Activated naive CD4-positive, alpha-beta T cell treated with anti-CD3 and anti-CD28 coated beads for 36 hours (primary cell): Measurements from ENCODE around the gene RNF175. TPM values are rescaled to one million over a fixed set of nuclear protein-coding genes. Genes with fewer than 3 reads are reported as not detected.

Experiments used
- CTCF ChIA-PET: fragments of 350-600 bp; sonication (Branson Sonifier 250); formaldehyde crosslinking; loops from one replicate; lab custom pipeline; 2021; ENCODE audit warnings: antibody characterized with exemption; lab: Charles Lee
- DNase-seq: peaks from one replicate; pipeline ENCODE4 v3.0.0-alpha.2; 2020
- H3K27ac Mint-ChIP-seq: one replicate; pipeline ENCODE4 v1.8.0; 2021; ENCODE audit warnings: mild to moderate bottlenecking, mixed read lengths
- H3K27me3 Mint-ChIP-seq: one replicate; pipeline ENCODE4 v1.8.0; 2021; ENCODE audit warnings: low read depth, mixed read lengths
- H3K36me3 Mint-ChIP-seq: one replicate; pipeline ENCODE4 v1.8.0; 2021; ENCODE audit warnings: low read depth, mixed read lengths
- H3K4me1 Mint-ChIP-seq: one replicate; pipeline ENCODE4 v1.8.0; 2021; ENCODE audit warnings: low read depth, mixed read lengths
- H3K4me3 Mint-ChIP-seq: one replicate; pipeline ENCODE4 v1.8.0; 2021; ENCODE audit warnings: mild to moderate bottlenecking, moderate library complexity, mixed read lengths
- H3K9me3 Mint-ChIP-seq: one replicate; pipeline ENCODE4 v1.8.0; 2021; ENCODE audit warnings: mixed read lengths
- intact Hi-C: fragments of 100-400 bp; cut with micrococcal nuclease; formaldehyde crosslinking; loops from one replicate; pipeline ENCODE4 v1.15.1; 2023
- total RNA-seq, 2 experiments: library from RNA; stranded (reverse); gene quantifications; one replicate each; pipeline ENCODE4 v1.2.3, GENCODE V29; 2021

The RNF175 gene
- total RNA-seq, 2 experiments from 2014 or later, result 1.4 to 1.5 TPM

DNA sequence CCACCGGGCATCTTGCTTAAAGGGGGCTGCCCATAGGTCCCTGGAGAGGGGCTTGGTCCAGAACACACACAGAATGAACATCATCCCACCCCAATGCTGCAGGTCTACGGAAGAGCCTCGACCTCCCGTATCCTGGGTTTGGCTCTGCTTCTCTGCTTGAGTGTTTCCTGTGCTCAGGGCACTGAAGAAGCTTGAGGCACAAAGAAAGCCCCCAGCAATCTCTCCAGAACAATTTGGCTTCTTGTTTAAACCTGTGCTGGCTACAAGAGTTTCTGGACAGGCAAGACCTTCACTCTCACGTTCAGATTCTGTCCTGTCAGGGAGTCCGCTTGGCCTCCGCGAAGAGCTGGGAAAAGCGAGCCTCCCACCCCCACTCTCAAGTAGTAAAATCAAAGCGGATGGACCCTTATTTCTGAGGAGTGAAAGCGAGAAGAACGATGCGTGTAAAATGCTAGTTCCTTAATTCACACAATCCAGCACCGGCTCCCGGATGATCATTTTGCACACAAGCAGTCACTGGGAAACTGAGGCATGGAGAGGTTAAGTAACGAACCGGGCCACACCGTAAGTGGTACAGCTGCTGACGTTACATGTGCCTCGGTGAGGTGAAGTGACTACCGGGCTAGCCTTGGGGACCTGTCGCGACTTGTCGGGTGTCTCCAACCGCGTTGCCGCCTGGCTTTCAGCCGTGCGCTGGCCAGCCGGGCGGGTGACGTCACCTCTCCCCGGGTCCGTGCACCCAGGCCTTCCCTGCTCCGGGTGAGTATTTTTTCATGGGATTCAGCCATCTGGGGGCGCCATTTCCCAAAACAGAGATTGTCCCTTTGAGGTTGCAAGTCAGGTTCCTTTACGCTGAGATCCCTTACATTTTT, 32.2 kb upstream of the RNF175 start:
- Mint-ChIP-seq H3K27ac (no peak overlapping the region), H3K9me3 (no peaks in the 10 kb centered on the region), H3K4me3 (peak overlapping the region; percentile 67), H3K4me1 (peaks cover 44% of the 10 kb centered on the region), H3K27me3 (peaks cover 79% of the 10 kb centered on the region), H3K36me3 (no peaks in the 10 kb centered on the region)
- peak; percentile 85 for DNase-seq
- intact Hi-C loops, result loop anchor here (1.0 to 5.0 kb wide), 6 partner anchors 17 to 540 kb away; no protein-coding TSS in a partner anchor
- CTCF ChIA-PET, result interaction anchor here (0.8 to 2.0 kb wide), 4 partner anchors 11 to 258 kb away, joined by 3 to 7 read pairs (median 4); no protein-coding TSS in a partner anchor

DNA sequence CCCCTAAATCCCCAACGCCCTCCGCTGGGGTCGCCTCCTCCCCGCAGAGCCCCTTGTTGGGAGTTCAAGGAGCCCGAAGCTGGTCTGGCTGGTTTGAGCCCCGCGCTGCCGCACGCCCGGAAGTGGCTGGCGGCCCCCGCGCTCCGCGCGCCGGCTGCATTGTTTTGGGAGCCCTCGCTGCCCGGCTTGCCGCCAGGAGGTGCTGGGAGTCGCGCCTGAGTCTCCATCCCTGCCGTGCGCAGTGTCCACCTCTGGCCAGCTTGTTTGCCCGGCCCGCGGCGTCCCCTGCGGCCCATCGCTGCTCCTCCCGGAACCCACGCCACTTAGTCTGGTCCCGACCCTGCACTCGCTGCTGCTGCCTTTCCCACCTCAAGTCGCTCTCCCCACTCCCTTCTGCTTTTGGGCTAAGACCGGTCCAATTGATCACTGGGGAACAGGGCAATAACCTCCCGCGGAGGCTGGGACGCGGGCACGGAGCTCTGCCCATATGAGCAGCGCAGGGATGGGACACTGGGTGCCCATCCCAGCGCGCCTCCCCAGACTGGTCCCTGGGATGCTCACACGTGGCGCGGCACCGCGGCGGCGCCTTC, 31.2 kb upstream of the RNF175 start:
- H3K9me3 Mint-ChIP-seq, result no peaks in the 10 kb centered on the region
- CTCF ChIA-PET, result interaction anchor here (0.6 to 1.7 kb wide), 4 partner anchors 41 to 287 kb away, joined by 3 to 6 read pairs (median 4); no protein-coding TSS in a partner anchor
- H3K4me3 Mint-ChIP-seq, result peak overlapping the region; percentile 67
- DNase-seq, result peak; percentile 50
- intact Hi-C loops, result loop anchor here (5.0 kb wide), 3 partner anchors 126 to 541 kb away; no protein-coding TSS in a partner anchor
- peaks cover 44% of the 10 kb centered on the region for H3K4me1 Mint-ChIP-seq
- no peaks in the 10 kb centered on the region for H3K36me3 Mint-ChIP-seq
- H3K27ac Mint-ChIP-seq, result no peak overlapping the region
- H3K27me3 Mint-ChIP-seq, result peaks cover 80% of the 10 kb centered on the region

DNA sequence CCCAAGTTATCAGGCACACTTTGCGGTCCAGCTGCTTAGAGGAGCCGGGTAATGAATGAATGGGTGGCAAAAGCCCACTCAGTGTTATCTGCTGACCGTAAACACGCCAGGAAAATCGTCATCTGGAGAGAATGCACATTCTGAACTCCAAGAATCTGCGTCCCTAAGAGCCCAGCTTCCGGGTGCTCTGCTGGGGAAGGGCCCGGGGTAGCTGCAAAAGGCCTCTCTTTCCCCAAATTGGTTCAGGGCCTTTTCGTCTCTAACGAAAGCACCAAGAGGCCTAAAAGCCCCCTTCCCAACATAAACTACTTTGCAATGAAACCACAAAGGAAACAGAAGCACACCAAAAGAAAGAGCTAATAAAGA, 30.7 kb upstream of the RNF175 start:
- intact Hi-C loops, result loop anchor here (5.0 kb wide), 3 partner anchors 127 to 542 kb away; no protein-coding TSS in a partner anchor
- DNase-seq, result no peak
- peak overlapping the region; percentile 21 for H3K4me3 Mint-ChIP-seq
- CTCF ChIA-PET, result interaction anchor here (0.9 to 1.7 kb wide), 3 partner anchors 40 to 259 kb away, joined by 4 to 6 read pairs (median 4); no protein-coding TSS in a partner anchor
- H3K27me3 Mint-ChIP-seq, result peaks cover 82% of the 10 kb centered on the region
- H3K4me1 Mint-ChIP-seq, result peaks cover 44% of the 10 kb centered on the region
- H3K36me3 Mint-ChIP-seq, result no peaks in the 10 kb centered on the region
- no peaks in the 10 kb centered on the region for H3K9me3 Mint-ChIP-seq
- H3K27ac Mint-ChIP-seq, result no peak overlapping the region

DNA sequence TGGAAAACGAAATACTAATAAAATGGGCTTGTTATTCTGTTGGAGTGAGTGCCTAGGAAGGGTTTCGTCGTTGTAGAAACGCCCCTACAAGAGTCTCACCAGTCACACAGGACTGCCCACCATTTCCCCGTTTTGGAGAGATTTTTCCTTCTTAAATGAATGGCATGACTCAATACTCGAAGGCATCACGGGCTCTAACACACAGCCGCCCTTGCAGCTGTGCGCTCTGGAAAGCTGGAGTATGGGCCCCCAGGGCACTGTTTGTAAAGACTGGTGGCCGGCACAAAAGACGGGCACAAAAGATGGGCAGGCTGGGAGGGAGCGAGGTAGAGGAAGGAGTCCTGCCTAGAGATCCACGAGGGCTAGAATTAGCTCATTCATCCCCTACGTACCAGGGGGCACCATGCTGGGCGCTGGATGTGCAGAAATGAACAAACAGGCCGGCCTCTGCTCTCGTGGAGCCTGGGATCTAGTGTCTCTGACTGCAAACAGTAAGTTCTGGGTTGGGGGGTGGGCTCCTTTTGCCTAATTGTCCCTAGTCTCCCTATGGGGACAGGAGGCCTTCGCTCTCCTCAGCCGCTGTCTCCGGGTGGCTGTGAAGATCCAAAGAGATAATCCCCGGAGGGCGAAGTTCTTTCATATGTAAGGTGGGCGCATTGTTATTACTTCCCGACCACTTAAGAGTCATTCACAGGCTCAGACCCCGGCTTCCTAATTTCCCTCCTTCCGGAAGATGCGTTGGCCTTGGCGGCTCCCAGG, 30.1 kb upstream of the RNF175 start:
- no peak for DNase-seq
- Mint-ChIP-seq H3K27ac (no peak overlapping the region), H3K4me3 (peak overlapping the region; percentile 41), H3K9me3 (no peaks in the 10 kb centered on the region), H3K27me3 (peaks cover 78% of the 10 kb centered on the region), H3K36me3 (no peaks in the 10 kb centered on the region), H3K4me1 (peaks cover 44% of the 10 kb centered on the region)
- CTCF ChIA-PET, result interaction anchor here (0.9 to 1.7 kb wide), 2 partner anchors 40 to 260 kb away, joined by 4 to 6 read pairs; no protein-coding TSS in a partner anchor
- intact Hi-C loops, result loop anchor here (5.0 kb wide), 6 partner anchors 127 to 827 kb away; no protein-coding TSS in a partner anchor

DNA sequence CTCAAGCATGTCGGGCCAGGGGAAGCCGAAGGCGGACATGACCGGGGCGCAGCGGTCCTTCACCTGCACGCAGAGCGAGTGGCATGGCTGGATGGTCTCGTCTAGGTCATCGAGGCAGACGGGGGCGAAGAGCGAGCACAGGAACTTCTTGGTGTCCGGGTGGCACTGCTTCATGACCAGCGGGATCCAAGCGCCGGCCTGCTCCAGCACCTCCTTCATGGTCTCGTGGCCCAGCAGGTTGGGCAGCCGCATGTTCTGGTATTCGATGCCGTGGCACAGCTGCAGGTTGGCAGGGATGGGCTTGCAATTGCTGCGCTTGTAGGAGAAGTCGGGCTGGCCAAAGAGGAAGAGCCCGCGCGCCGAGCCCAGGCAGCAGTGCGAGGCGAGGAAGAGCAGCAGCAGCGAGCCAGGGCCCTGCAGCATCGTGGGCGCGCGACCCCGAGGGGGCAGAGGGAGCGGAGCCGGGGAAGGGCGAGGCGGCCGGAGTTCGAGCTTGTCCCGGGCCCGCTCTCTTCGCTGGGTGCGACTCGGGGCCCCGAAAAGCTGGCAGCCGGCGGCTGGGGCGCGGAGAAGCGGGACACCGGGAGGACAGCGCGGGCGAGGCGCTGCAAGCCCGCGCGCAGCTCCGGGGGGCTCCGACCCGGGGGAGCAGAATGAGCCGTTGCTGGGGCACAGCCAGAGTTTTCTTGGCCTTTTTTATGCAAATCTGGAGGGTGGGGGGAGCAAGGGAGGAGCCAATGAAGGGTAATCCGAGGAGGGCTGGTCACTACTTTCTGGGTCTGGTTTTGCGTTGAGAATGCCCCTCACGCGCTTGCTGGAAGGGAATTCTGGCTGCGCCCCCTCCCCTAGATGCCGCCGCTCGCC, 28.8 kb upstream of the RNF175 start, which contains the start of gene SFRP2:
Gene SFRP2, minus strand, starts transcription at position 671 of the 864 bp plus-strand sequence. Its CDS starts 248 bp downstream, at position 423.
- Mint-ChIP-seq H3K27ac (no peak within 1 kb of the TSS), H3K9me3 (no peaks in the 10 kb centered on the region), H3K36me3 (no peaks in the 10 kb centered on the region), H3K4me3 (peak within 1 kb of the TSS; percentile 47), H3K27me3 (peaks cover 72% of the 10 kb centered on the region), H3K4me1 (peaks cover 44% of the 10 kb centered on the region)
- intact Hi-C loops, result loop anchor here (5.0 kb wide), 3 partner anchors 524 to 829 kb away; no protein-coding TSS in a partner anchor
- CTCF ChIA-PET, result interaction anchor here (0.7 kb wide), 1 partner anchor 543 kb away, joined by 3 read pairs; no protein-coding TSS in a partner anchor
- no peak for DNase-seq

DNA sequence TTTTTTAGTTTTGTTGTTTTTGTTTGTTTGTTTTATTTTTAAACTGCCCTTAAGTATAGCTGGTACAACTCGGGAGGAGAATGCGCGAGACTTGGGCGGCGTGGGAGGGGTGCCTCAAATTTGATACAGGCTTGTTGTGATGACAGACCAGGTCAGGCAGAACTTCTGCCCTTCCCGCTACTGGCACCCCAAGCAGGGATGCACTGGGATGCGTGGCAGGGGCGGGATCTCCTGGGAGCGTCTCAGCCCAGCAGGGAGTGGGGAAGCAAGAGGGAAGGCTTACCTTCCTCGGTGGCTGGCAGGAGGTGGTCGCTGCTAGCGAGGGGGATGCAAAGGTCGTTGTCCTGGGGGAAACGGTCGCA, 28.2 kb upstream of the RNF175 start:
- peaks cover 71% of the 10 kb centered on the region for H3K27me3 Mint-ChIP-seq
- peaks cover 44% of the 10 kb centered on the region for H3K4me1 Mint-ChIP-seq
- H3K27ac Mint-ChIP-seq, result no peak overlapping the region
- CTCF ChIA-PET, result no interaction called here
- H3K36me3 Mint-ChIP-seq, result no peaks in the 10 kb centered on the region
- intact Hi-C loops, result loop anchor here (5.0 kb wide), 3 partner anchors 524 to 829 kb away; no protein-coding TSS in a partner anchor
- H3K9me3 Mint-ChIP-seq, result no peaks in the 10 kb centered on the region
- DNase-seq, result no peak
- peak overlapping the region; percentile 47 for H3K4me3 Mint-ChIP-seq

DNA sequence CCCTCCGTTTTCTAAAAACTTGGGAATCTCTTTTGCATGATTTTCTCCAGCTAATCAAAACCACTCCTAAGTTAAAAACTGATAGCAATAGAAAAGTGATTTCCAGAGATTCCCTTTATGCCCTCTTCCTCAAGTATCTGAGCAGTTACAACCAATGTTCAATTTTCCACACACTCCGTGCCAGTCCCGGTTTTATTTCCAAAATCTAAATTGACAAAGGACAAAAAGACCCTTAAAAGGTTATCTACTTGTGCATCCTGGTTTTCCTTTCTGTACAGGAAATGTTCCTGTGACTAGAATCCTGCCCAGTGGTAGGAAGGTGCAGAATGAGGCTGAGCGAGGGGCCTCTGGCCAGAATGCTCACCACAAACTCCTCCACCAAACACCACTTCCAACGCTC, 27.8 kb upstream of the RNF175 start:
- CTCF ChIA-PET, result interaction anchor here (0.7 to 2.5 kb wide), 3 partner anchors 8 to 808 kb away, joined by 3 to 20 read pairs (median 4); no protein-coding TSS in a partner anchor
- no peaks in the 10 kb centered on the region for H3K36me3 Mint-ChIP-seq
- intact Hi-C loops, result loop anchor here (2.0 to 5.0 kb wide), 4 partner anchors 525 to 830 kb away; no protein-coding TSS in a partner anchor
- no peak overlapping the region for H3K4me3 Mint-ChIP-seq
- no peaks in the 10 kb centered on the region for H3K9me3 Mint-ChIP-seq
- peaks cover 42% of the 10 kb centered on the region for H3K4me1 Mint-ChIP-seq
- no peak overlapping the region for H3K27ac Mint-ChIP-seq
- H3K27me3 Mint-ChIP-seq, result peaks cover 67% of the 10 kb centered on the region
- no peak for DNase-seq

DNA sequence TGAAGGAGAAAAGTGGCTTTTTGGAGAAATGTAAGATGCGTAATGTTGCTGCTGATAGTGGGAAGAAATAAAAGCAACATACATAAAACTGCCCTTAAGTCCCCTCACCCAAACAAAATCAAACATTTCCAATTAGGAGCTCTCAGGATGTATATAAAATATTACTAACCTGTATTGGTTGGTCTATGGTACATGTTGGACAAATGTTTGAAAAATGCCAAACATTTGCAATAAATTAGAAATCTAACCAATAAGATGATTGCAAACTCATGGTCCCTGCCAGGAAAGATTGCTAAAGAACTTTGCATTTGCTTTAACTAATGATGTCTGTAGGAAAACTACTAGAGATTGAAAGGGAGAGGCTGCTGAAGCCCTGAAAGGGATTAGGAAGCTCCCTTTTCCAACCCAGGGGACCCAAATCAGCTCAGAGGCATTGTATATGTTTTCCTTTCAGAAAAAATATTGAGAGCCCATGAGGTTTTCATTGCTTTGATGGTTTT, 27.3 kb upstream of the RNF175 start:
- CTCF ChIA-PET, result interaction anchor here (0.5 to 2.5 kb wide), 12 partner anchors 9 to 808 kb away, joined by 3 to 20 read pairs (median 4); no protein-coding TSS in a partner anchor
- DNase-seq, result no peak
- intact Hi-C loops, result loop anchor here (2.0 to 5.0 kb wide), 4 partner anchors 525 to 830 kb away; no protein-coding TSS in a partner anchor
- Mint-ChIP-seq H3K4me1 (peaks cover 37% of the 10 kb centered on the region), H3K27me3 (peaks cover 63% of the 10 kb centered on the region), H3K27ac (no peak overlapping the region), H3K4me3 (no peak overlapping the region), H3K9me3 (no peaks in the 10 kb centered on the region), H3K36me3 (no peaks in the 10 kb centered on the region)

DNA sequence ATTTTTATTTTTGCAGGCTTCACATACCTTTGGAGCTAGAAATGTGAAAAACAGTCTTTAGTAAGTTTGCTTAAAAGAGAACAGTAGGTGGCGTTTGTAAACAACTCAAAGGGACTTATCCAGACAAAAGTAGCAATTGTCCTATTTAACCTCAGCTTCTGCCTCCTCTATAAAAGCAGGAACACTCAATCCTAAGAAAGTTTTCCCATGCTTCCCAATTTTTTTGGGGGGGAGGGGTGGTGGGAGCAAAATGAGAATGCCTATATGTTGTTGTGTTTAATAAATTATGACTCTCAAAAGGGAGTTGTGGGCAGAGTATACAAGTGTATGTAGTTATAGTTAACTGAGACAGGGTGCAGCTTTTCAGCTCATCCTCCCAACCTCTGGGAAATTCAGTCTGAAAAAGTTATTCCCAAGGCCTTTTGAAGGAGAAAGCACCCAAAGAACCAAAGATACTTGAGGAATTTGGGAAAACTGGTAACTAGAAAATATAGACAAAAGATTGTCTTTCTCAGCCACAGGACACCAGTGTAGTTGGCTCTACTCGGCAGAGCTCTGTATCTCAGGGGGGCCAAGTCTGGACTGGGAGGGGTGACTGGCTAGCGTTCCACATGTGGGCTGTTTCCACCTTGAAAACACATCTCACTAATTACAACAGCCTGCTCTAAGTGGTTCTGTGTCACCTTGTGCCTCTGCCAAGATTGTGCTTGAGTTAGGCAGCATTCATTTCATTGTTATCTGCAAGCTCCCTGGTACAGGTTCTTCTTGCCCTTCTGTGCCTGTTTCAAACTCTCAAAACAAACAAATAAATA, 26.3 kb upstream of the RNF175 start:
- Mint-ChIP-seq H3K9me3 (no peaks in the 10 kb centered on the region), H3K36me3 (no peaks in the 10 kb centered on the region), H3K4me3 (no peak overlapping the region), H3K4me1 (peaks cover 27% of the 10 kb centered on the region), H3K27me3 (peaks cover 55% of the 10 kb centered on the region), H3K27ac (no peak overlapping the region)
- CTCF ChIA-PET, result interaction anchor here (0.5 to 2.5 kb wide), 26 partner anchors 9 to 838 kb away, joined by 3 to 20 read pairs (median 4); no protein-coding TSS in a partner anchor
- intact Hi-C loops, result loop anchor here (1.0 to 5.0 kb wide), 5 partner anchors 232 to 831 kb away; no protein-coding TSS in a partner anchor
- no peak for DNase-seq

DNA sequence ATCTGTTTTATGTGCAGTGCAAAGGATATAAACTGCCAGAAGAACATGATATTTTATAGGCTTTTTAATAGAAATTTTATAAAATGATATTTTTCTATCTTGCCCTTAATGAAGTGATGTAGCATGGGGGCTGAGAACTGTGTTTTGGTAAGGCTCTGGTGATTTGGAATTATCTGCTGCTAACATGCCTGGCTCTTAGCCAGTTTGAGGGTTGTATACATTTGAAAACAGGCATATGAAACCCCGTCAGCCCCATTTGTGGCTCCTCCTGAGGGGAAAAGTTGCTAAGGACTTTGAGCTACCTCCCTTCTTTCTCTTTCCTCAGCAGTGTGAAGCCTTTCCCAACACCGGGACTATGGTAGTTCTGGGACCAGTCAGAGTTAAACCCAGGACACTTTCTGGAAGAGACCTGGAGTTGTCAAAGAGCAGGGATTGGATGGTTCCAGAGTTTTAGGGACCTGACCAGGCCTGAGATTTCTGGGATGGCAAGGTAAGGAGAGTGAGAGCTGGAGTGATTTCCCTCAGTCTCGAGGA, 24.4 kb upstream of the RNF175 start:
- Mint-ChIP-seq H3K4me3 (no peak overlapping the region), H3K4me1 (peaks cover 12% of the 10 kb centered on the region), H3K36me3 (no peaks in the 10 kb centered on the region), H3K9me3 (no peaks in the 10 kb centered on the region), H3K27me3 (peaks cover 50% of the 10 kb centered on the region), H3K27ac (no peak overlapping the region)
- DNase-seq, result no peak
- CTCF ChIA-PET, result interaction anchor here (0.7 to 2.3 kb wide), 5 partner anchors 13 to 723 kb away, joined by 3 to 8 read pairs (median 4); no protein-coding TSS in a partner anchor
- intact Hi-C loops, result no loop called here
